Smooth muscle cell (in vitro differentiated cells): Measurements from ENCODE around the gene VSTM4. TPM values are rescaled to one million over a fixed set of nuclear protein-coding genes. Genes with fewer than 3 reads are reported as not detected.

ENCODE experiments used
- DNase-seq: peaks from one replicate; lab custom pipeline; 2025; ENCODE audit not compliant: unreplicated experiment; lab: John Stamatoyannopoulos, UW
- H2AFZ ChIP-seq: fragments of 200-600 bp; sonication (generic); 2 replicates; pipeline ENCODE4 v1.6.0; 2016; ENCODE audit warnings: antibody characterized with exemption, low read depth, mild to moderate bottlenecking
- H3F3A ChIP-seq: fragments of 200-600 bp; sonication (generic); 2 replicates; pipeline ENCODE4 v1.6.0; 2017; ENCODE audit warnings: antibody characterized with exemption, low read depth
- H3K27ac ChIP-seq: fragments of 200-600 bp; sonication (generic); 2 replicates; pipeline ENCODE4 v1.5.1; 2016; ENCODE audit warnings: low read depth, mild to moderate bottlenecking
- H3K27me3 ChIP-seq: fragments of 200-600 bp; sonication (generic); 2 replicates; pipeline ENCODE4 v1.6.1; 2016; ENCODE audit warnings: low read depth, mild to moderate bottlenecking
- H3K36me3 ChIP-seq: fragments of 200-600 bp; sonication (generic); 2 replicates; pipeline ENCODE4 v1.5.1; 2016; ENCODE audit warnings: low read depth
- H3K4me1 ChIP-seq: fragments of 200-600 bp; sonication (generic); 2 replicates; pipeline ENCODE4 v1.5.1; 2016; ENCODE audit warnings: low read depth
- H3K4me2 ChIP-seq: fragments of 200-600 bp; sonication (generic); 2 replicates; pipeline ENCODE4 v1.6.0; 2016; ENCODE audit warnings: mild to moderate bottlenecking
- H3K4me3 ChIP-seq: fragments of 200-600 bp; sonication (generic); 2 replicates; pipeline ENCODE4 v1.5.1; 2016; ENCODE audit warnings: mild to moderate bottlenecking
- H3K79me2 ChIP-seq: fragments of 200-600 bp; sonication (generic); 2 replicates; pipeline ENCODE4 v1.6.0; 2016; ENCODE audit warnings: low read depth, mild to moderate bottlenecking
- H3K9ac ChIP-seq: fragments of 200-600 bp; sonication (generic); 2 replicates; pipeline ENCODE4 v1.6.0; 2016; ENCODE audit warnings: low read depth
- H3K9me3 ChIP-seq: fragments of 200-600 bp; sonication (generic); replicated peaks from 2 replicates; pipeline ENCODE4 v1.5.1; 2016; ENCODE audit warnings: low read depth
- H4K20me1 ChIP-seq: fragments of 200-600 bp; sonication (generic); 2 replicates; pipeline ENCODE4 v1.6.0; 2016; ENCODE audit warnings: low read depth
- CTCF ChIP-seq: fragments of 200-600 bp; sonication (generic); IDR thresholded peaks from 2 replicates; pipeline ENCODE4 v1.5.1; 2017; ENCODE audit warnings: borderline replicate concordance, mild to moderate bottlenecking, antibody characterized with exemption; ENCODE audit not compliant: insufficient read depth, poor library complexity, severe bottlenecking
- WGBS: methylation state at CpG from one replicate; pipeline ENCODE4 v1.1.7; 2016; ENCODE audit warnings: low lambda C conversion rate; 5-methylcytosine and 5-hydroxymethylcytosine counted together
- polyA plus RNA-seq: library from polyadenylated mRNA; unstranded; fragments of >200 nt; fragmentation: Nextera tagmentation; extraction: Ambion mirVana; gene quantifications from 2 replicates; pipeline ENCODE4 v1.2.1, GENCODE V29; 2016
- total RNA-seq: library from RNA; depleted of rRNA; stranded (reverse); fragments of >200 nt; gene quantifications from 2 replicates; pipeline ENCODE4 v1.2.3, GENCODE V29; 2014

VSTM4 gene
- total and polyA plus RNA-seq, 2 experiments from 2014 or later: 5.1 to 7.7 TPM

DNA sequence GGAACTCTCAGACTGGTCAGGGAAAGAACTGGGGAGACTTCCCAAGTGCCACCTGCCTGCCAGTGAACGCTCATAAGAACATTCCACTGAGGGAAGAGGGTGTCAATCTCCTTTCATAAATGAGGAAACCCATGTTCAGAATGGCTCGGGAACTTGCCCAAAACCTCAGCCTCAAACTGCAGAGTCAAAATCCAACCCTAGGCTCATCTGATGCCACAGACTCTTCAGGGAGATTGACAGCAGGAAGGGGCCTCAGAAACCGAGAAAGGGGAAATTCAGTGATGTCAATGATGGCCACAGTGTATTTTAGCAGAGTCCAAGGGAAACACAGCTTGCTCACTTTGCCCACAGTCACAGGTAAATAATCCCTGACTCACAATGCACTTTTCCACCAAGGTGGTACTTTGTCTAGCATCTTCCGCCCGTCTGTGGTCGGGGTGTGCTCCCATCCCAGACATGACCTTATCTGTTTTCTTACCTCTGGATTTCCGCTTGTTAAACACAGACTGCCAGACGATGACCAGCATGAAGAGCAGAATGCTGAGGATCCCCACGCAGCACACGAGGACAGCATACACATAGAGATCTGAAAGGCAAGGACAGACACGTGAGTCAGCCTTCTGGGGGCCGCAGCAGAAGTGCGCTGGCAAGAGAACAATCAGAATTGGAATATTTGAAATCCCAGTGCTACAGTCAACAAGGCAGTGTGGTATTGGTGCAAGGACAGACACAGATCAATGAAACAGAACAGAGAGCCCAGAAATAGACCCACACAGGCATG, 38.4 kb downstream of the VSTM4 start:
- 66% methylated on average over 13 of the region's 13 CpGs for WGBS
- Histone ChIP-seq H3K4me3 (no peak overlapping the region), H3K36me3 (no peaks in the 10 kb centered on the region), H3K27me3 (no peaks in the 10 kb centered on the region), H2AFZ (no peak overlapping the region), H4K20me1 (peaks cover 19% of the 10 kb centered on the region), H3K9ac (no peak overlapping the region), H3K4me2 (peak overlapping the region; percentile 37), H3K27ac (peak overlapping the region; percentile 49), H3K9me3 (no peaks in the 10 kb centered on the region), H3K4me1 (peaks cover 6% of the 10 kb centered on the region), H3K79me2 (no peaks in the 10 kb centered on the region), H3F3A (no peaks in the 10 kb centered on the region)
- no peak for DNase-seq
- TF ChIP-seq CTCF: no peak

- H3K9ac ChIP-seq: no peak overlapping the region
These were observed 39.0 kb downstream of the VSTM4 start for GRCh38 chr10:49076319-49076718.

DNA sequence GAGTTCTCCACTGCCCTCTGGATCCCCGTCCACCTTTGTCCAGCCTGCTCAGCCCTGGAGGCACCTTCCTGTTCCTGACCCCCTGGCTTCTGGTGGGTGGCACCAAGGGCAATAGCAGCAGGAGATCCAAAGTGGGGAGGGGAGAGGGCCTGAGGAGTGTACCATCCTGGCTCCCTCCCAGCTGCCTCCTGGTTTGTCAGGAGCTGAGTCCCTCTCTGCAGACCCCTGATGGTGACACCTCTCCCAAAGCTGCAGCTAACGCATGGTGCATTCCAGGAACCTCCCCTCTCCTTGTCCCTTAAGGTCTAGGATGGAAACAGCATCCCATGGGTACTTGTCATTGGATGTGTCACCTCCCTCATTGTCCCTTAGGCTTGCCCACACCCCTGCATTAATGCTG, 39.6 kb downstream of the VSTM4 start:
- Histone ChIP-seq H3K9ac (no peak overlapping the region), H3K4me2 (no peak overlapping the region), H3K4me3 (no peak overlapping the region), H3K9me3 (no peaks in the 10 kb centered on the region), H3K27ac (no peak overlapping the region), H3K36me3 (no peaks in the 10 kb centered on the region), H2AFZ (no peak overlapping the region), H3K4me1 (no peaks in the 10 kb centered on the region), H3K27me3 (no peaks in the 10 kb centered on the region), H3K79me2 (no peaks in the 10 kb centered on the region), H4K20me1 (peaks cover 15% of the 10 kb centered on the region), H3F3A (no peaks in the 10 kb centered on the region)
- DNase-seq: no peak
- 95% methylated on average over 2 of the region's 2 CpGs for WGBS
- no peak for TF ChIP-seq CTCF

More at GRCh38 chr10:49076319-49076718, 39.0 kb downstream of the VSTM4 start:
- Histone ChIP-seq H3K4me1 (no peaks in the 10 kb centered on the region), H2AFZ (no peak overlapping the region), H3K27ac (peak overlapping the region; percentile 28), H3K27me3 (no peaks in the 10 kb centered on the region), H3K9me3 (no peaks in the 10 kb centered on the region), H3K4me3 (no peak overlapping the region), H4K20me1 (peaks cover 19% of the 10 kb centered on the region), H3K4me2 (no peak overlapping the region), H3K36me3 (no peaks in the 10 kb centered on the region), H3K79me2 (no peaks in the 10 kb centered on the region), H3F3A (no peaks in the 10 kb centered on the region)
- WGBS: 93% methylated on average over 7 of the region's 7 CpGs
- DNase-seq: no peak
- TF ChIP-seq CTCF: no peak
